ENCODE data around the gene ENDOG. TPM values are rescaled to one million over a fixed set of nuclear protein-coding genes. Genes with fewer than 3 reads are reported as not detected.

Gene ENDOG
- total RNA-seq, 1 donor from 2014 or later: 35.9 TPM

DNA sequence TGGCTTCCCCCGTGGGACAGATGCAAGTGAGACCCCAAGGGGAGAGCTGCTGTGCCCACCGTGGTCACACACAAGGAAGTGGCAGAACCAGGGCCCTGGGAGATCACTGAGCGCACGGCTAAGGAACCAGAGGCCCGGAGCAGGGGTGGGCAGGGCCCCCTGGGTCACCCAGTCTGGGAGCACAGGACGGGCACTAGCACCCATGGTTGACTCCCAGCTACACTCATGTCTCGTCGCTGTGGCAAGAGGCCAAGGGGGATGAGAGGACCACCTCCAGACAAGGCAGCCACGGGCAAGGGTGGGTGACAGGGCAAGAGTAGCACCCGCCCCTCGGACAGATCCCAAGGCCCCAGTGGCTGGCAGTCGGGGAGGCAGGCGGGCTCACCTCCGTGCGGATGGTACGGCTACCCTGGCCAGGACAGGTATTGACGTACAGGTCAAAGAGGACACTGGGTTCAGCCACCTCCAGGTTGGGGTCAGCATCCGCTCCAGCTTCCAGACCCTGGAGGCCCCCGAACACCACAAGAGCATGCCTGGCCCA, 5.1 kb downstream of the ENDOG start:
- DNase-seq: no peak
- Mint-ChIP-seq H3K27ac (ENCODE audit: unreplicated experiment) (no peak overlapping the region), H3K4me1 (ENCODE audit: low read depth, unreplicated experiment) (no peaks in the 10 kb centered on the region), H3K4me3 (ENCODE audit: unreplicated experiment) (no peak overlapping the region), H3K27me3 (ENCODE audit: unreplicated experiment) (peaks cover 4% of the 10 kb centered on the region), H3K36me3 (ENCODE audit: unreplicated experiment) (no peaks in the 10 kb centered on the region), H3K9me3 (ENCODE audit: unreplicated experiment) (peaks cover 8% of the 10 kb centered on the region)
- TF ChIP-seq, protein P1, sequence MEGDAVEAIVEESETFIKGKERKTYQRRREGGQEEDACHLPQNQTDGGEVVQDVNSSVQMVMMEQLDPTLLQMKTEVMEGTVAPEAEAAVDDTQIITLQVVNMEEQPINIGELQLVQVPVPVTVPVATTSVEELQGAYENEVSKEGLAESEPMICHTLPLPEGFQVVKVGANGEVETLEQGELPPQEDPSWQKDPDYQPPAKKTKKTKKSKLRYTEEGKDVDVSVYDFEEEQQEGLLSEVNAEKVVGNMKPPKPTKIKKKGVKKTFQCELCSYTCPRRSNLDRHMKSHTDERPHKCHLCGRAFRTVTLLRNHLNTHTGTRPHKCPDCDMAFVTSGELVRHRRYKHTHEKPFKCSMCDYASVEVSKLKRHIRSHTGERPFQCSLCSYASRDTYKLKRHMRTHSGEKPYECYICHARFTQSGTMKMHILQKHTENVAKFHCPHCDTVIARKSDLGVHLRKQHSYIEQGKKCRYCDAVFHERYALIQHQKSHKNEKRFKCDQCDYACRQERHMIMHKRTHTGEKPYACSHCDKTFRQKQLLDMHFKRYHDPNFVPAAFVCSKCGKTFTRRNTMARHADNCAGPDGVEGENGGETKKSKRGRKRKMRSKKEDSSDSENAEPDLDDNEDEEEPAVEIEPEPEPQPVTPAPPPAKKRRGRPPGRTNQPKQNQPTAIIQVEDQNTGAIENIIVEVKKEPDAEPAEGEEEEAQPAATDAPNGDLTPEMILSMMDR (IDR thresholded peaks at IDR 0.05; ENCODE audit: partially characterized antibody, unreplicated experiment): no peak

DNA sequence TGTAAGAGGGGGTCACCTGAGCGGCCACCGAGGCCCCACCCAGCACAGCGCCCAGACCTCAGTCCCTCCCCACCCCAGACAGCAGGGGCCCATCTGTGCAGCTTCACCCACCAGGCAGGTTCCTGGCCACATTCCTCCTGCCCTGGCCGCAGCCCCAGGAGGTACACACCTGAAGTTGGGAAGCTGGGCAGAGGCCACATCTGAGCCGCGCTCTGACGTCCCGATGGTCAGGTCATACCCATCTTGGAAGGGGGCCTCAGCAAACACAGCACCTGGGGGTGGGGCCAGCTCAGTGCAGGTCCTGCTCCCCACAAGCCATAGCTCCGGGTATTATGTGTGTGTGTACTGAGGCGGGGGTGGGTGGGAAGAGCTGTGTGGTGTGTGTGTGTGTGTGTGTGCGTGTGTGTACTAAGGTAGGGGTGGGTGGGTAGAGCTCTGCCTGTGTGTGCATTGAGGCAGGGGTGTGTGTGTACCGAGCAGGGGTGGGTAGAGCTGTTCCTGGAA, 5.7 kb downstream of the ENDOG start:
- peaks cover 4% of the 10 kb centered on the region for H3K4me1 Mint-ChIP-seq (ENCODE audit: low read depth, unreplicated experiment)
- H3K36me3 Mint-ChIP-seq (ENCODE audit: unreplicated experiment): no peaks in the 10 kb centered on the region
- peaks cover 4% of the 10 kb centered on the region for H3K27me3 Mint-ChIP-seq (ENCODE audit: unreplicated experiment)

DNA sequence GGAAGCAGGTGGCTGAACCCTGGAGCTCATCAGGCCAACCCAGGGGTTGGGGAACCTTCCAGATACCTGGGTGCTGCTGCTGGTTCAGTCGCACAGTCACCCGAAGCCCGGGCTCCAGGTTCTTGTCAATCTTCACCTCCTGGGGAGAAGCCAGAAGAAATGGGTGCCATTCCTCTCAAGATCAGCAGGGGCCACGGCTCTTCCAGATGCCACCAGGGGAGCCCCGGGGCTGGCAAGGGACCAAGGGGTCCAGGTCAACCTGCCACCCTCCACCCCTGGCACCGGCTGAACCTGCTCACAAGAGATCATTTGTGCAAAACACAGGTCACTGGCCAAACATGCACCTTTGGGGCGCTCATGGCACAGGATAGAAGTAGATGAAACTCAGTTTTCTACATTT, 6.6 kb downstream of the ENDOG start:
- Mint-ChIP-seq H3K27me3 (ENCODE audit: unreplicated experiment) (peaks cover 2% of the 10 kb centered on the region), H3K9me3 (ENCODE audit: unreplicated experiment) (peaks cover 6% of the 10 kb centered on the region), H3K36me3 (ENCODE audit: unreplicated experiment) (no peaks in the 10 kb centered on the region), H3K4me1 (ENCODE audit: low read depth, unreplicated experiment) (peaks cover 6% of the 10 kb centered on the region), H3K27ac (ENCODE audit: unreplicated experiment) (no peak overlapping the region), H3K4me3 (ENCODE audit: unreplicated experiment) (no peak overlapping the region)
- TF ChIP-seq, protein P1 (IDR thresholded peaks at IDR 0.05; ENCODE audit: partially characterized antibody, unreplicated experiment): no peak
- no peak for DNase-seq

More for the DNA sequence above, 5.7 kb downstream of the ENDOG start:
- Mint-ChIP-seq H3K4me3 (ENCODE audit: unreplicated experiment) (no peak overlapping the region), H3K27ac (ENCODE audit: unreplicated experiment) (no peak overlapping the region), H3K9me3 (ENCODE audit: unreplicated experiment) (peaks cover 8% of the 10 kb centered on the region)
- no peak for DNase-seq
- TF ChIP-seq, protein P1 (IDR thresholded peaks at IDR 0.05; ENCODE audit: partially characterized antibody, unreplicated experiment): no peak

DNA sequence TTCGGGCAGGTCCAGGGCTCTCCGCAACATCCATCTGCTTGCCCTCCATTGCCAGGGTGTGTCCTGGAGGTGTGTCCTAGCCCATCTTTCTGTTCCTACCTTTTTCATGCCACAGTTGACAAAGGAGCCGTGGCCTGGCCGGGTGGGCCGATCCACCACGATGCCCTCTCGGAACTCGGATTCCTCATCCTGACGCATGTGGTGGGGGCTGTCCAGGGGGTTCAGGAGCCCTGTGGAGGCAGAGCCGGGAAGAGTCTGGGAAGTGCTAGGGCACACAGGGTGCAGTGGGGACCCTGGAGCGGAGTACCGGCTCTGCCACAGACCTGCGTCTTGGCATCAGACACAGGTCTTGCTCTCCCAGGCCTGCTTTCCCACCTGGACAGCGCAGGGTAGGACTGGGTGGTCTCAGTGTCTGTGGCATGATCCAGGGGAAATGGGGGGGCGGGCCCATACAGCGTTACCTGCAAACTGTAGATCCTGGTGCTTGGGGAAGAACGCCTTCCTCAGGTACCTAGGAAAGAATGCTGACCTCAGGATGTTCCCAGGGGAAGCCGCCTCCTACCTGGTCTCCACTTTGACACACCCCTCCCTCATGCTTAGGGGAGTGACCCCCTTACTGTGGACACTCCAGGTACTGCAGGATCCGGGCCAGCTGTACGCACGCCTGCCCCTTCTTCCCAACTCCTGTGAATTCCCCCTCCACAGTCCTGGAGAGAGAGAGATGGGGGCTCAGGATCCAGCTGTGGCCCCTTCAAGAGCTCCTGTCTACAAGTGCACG, 7.8 kb downstream of the ENDOG start:
- peaks cover 6% of the 10 kb centered on the region for H3K9me3 Mint-ChIP-seq (ENCODE audit: unreplicated experiment)
- H3K27ac Mint-ChIP-seq (ENCODE audit: unreplicated experiment): no peak overlapping the region
- H3K27me3 Mint-ChIP-seq (ENCODE audit: unreplicated experiment): peaks cover 2% of the 10 kb centered on the region
- TF ChIP-seq, protein P1 (IDR thresholded peaks at IDR 0.05; ENCODE audit: partially characterized antibody, unreplicated experiment): peak; percentile 12
- H3K4me1 Mint-ChIP-seq (ENCODE audit: low read depth, unreplicated experiment): peaks cover 6% of the 10 kb centered on the region
- H3K36me3 Mint-ChIP-seq (ENCODE audit: unreplicated experiment): no peaks in the 10 kb centered on the region
- DNase-seq: no peak
- no peak overlapping the region for H3K4me3 Mint-ChIP-seq (ENCODE audit: unreplicated experiment)

DNA sequence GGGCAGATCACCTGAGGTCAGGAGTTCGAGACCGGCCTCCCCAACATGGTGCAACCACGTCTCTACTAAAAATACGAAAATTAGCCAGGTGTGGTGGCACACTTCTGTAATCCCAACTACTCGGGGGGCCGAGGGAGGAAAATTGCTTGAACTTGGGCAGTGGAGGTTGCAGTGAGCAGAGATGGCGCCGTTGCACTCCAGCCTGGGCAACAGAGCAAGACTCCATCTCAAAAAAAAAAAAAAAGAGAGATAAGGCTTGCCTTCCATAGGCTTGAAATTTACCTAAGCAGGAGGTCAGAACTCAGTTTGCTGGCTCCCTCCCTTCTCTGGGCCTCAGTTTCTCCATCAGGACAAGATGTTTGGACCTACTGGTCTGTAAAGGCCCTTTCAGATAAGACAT, 10.0 kb downstream of the ENDOG start:
- Mint-ChIP-seq H3K4me3 (ENCODE audit: unreplicated experiment) (peak overlapping the region; percentile 92), H3K4me1 (ENCODE audit: low read depth, unreplicated experiment) (peaks cover 6% of the 10 kb centered on the region), H3K27ac (ENCODE audit: unreplicated experiment) (no peak overlapping the region), H3K27me3 (ENCODE audit: unreplicated experiment) (peaks cover 2% of the 10 kb centered on the region), H3K9me3 (ENCODE audit: unreplicated experiment) (peaks cover 4% of the 10 kb centered on the region), H3K36me3 (ENCODE audit: unreplicated experiment) (no peaks in the 10 kb centered on the region)
- DNase-seq: no peak
- TF ChIP-seq, protein P1 (IDR thresholded peaks at IDR 0.05; ENCODE audit: partially characterized antibody, unreplicated experiment): no peak

All from glutamatergic neuron (in vitro differentiated cells).